Fibroblast of the aortic adventitia (primary cell): ENCODE data around the gene CDV3. TPM values are rescaled to one million over a fixed set of nuclear protein-coding genes. Genes with fewer than 3 reads are reported as not detected.
A peak's percentile ranks its signal among the peaks of the same experiment; 100 is the strongest.
"Not testable (repeated sequence)": the region's sequence is repeated elsewhere in the genome, so short reads cannot be mapped to it uniquely, and the experiment has no call there.

Experiments
- DNase-seq: peaks from one replicate; pipeline ENCODE4 v3.0.0-alpha.2; 2010; ENCODE audit warnings: low read depth
- H3K4me3 ChIP-seq: 2 replicates; pipeline ENCODE4 v1.5.1; 2011; ENCODE audit warnings: low read depth, mild to moderate bottlenecking, control low read depth, low read length, moderate library complexity
- CTCF ChIP-seq: IDR thresholded peaks from 2 replicates; pipeline ENCODE4 v1.5.1; 2011; ENCODE audit warnings: mild to moderate bottlenecking, low read length, control low read depth, inconsistent platforms; ENCODE audit not compliant: insufficient read depth
- total RNA-seq: library from RNA; depleted of rRNA; stranded (reverse); fragments of >200 nt; gene quantifications from 2 replicates; pipeline ENCODE4 v1.2.3, GENCODE V29; 2012; ENCODE audit warnings: low replicate concordance

Gene CDV3
- total RNA-seq, result 102 and 127 TPM in 2 replicates

GRCh38 chr3:133573629-133574194 lies at the start of gene CDV3:
Gene CDV3, plus strand, starts transcription at chr3:133573686. Its CDS starts 359 bp downstream, at chr3:133574045.
- TF ChIP-seq CTCF, result no peak
- peak within 1 kb of the TSS; percentile 80 for H3K4me3 ChIP-seq
- no peak for DNase-seq

- H3K4me3 ChIP-seq, DNase-seq: not testable (repeated sequence)
Measured at GRCh38 chr3:133523758-133524157, 49.7 kb upstream of the CDV3 start.

GRCh38 chr3:133525435-133525834 lies 48.1 kb upstream of the CDV3 start:
- no peak for DNase-seq
- no peak for TF ChIP-seq CTCF
- no peak overlapping the region for H3K4me3 ChIP-seq

GRCh38 chr3:133527081-133527715 lies 46.3 kb upstream of the CDV3 start:
- no peak for DNase-seq

GRCh38 chr3:133529809-133530208 lies 43.7 kb upstream of the CDV3 start:
- no peak for DNase-seq
- H3K4me3 ChIP-seq, result no peak overlapping the region
- TF ChIP-seq CTCF, result no peak

More at GRCh38 chr3:133527081-133527715, 46.3 kb upstream of the CDV3 start:
- TF ChIP-seq CTCF, result no peak
- H3K4me3 ChIP-seq, result no peak overlapping the region

- TF ChIP-seq CTCF, result no peak
- peak; percentile 84 for DNase-seq
- H3K4me3 ChIP-seq, result no peak overlapping the region
Measured at GRCh38 chr3:133531981-133532380, 41.5 kb upstream of the CDV3 start.

- H3K4me3 ChIP-seq, result no peak overlapping the region
- DNase-seq, result peak; percentile 11
- TF ChIP-seq CTCF, result no peak
Measured at GRCh38 chr3:133532951-133533350, 40.5 kb upstream of the CDV3 start.
